ENCODE data around the gene CNN2.

The CNN2 gene

GRCh38 chr19:1049800-1050199, 23.4 kb downstream of the CNN2 start:
- no peak for TF ChIP-seq GATA1 (IDR thresholded peaks at IDR 0.05; ENCODE audit: low read depth, low read length)
- no peak for TF ChIP-seq POLR2A (IDR thresholded peaks at IDR 0.05; ENCODE audit: low read length)
- no peak for DNase-seq

- DNase-seq, result no peak
- TF ChIP-seq GATA1 (IDR thresholded peaks at IDR 0.05; ENCODE audit: low read depth, low read length), result no peak
- no peak for TF ChIP-seq POLR2A (IDR thresholded peaks at IDR 0.05; ENCODE audit: low read length)
Measured at GRCh38 chr19:1050989-1051788, 24.8 kb downstream of the CNN2 start.

- TF ChIP-seq GATA1 (IDR thresholded peaks at IDR 0.05; ENCODE audit: low read depth, low read length), result no peak
- no peak for TF ChIP-seq POLR2A (IDR thresholded peaks at IDR 0.05; ENCODE audit: low read length)
- no peak for DNase-seq
Measured at GRCh38 chr19:1051791-1052190, 25.4 kb downstream of the CNN2 start.

GRCh38 chr19:1052349-1052975, 26.1 kb downstream of the CNN2 start:
- no peak for DNase-seq
- no peak for TF ChIP-seq GATA1 (IDR thresholded peaks at IDR 0.05; ENCODE audit: low read depth, low read length)
- TF ChIP-seq POLR2A (IDR thresholded peaks at IDR 0.05; ENCODE audit: low read length), result no peak

- TF ChIP-seq POLR2A (IDR thresholded peaks at IDR 0.05; ENCODE audit: low read length) (no peak), GATA1 (IDR thresholded peaks at IDR 0.05; ENCODE audit: low read depth, low read length) (no peak)
Measured at GRCh38 chr19:1053176-1054101, 27.0 kb downstream of the CNN2 start.

GRCh38 chr19:1054102-1055027, 28.0 kb downstream of the CNN2 start:
- TF ChIP-seq POLR2A (IDR thresholded peaks at IDR 0.05; ENCODE audit: low read length), result no peak
- no peak for TF ChIP-seq GATA1 (IDR thresholded peaks at IDR 0.05; ENCODE audit: low read depth, low read length)

More at GRCh38 chr19:1053176-1054101, 27.0 kb downstream of the CNN2 start:
- DNase-seq, result no peak

GRCh38 chr19:1055028-1055425, 28.6 kb downstream of the CNN2 start:
- no peak for DNase-seq

More at GRCh38 chr19:1054102-1055027, 28.0 kb downstream of the CNN2 start:
- DNase-seq, result no peak

GRCh38 chr19:1055886-1056620, 29.6 kb downstream of the CNN2 start:
- no peak for DNase-seq
- TF ChIP-seq POLR2A (IDR thresholded peaks at IDR 0.05; ENCODE audit: low read length), result no peak
- TF ChIP-seq GATA1 (IDR thresholded peaks at IDR 0.05; ENCODE audit: low read depth, low read length), result no peak

More at GRCh38 chr19:1055028-1055425, 28.6 kb downstream of the CNN2 start:
- TF ChIP-seq POLR2A (IDR thresholded peaks at IDR 0.05; ENCODE audit: low read length), result no peak
- TF ChIP-seq GATA1 (IDR thresholded peaks at IDR 0.05; ENCODE audit: low read depth, low read length), result no peak

GRCh38 chr19:1057176-1057855, 30.9 kb downstream of the CNN2 start:
- TF ChIP-seq POLR2A (IDR thresholded peaks at IDR 0.05; ENCODE audit: low read length) (no peak), GATA1 (IDR thresholded peaks at IDR 0.05; ENCODE audit: low read depth, low read length) (no peak)
- DNase-seq, result no peak

GRCh38 chr19:1058112-1058511, 31.7 kb downstream of the CNN2 start:
- no peak for DNase-seq
- no peak for TF ChIP-seq GATA1 (IDR thresholded peaks at IDR 0.05; ENCODE audit: low read depth, low read length)
- no peak for TF ChIP-seq POLR2A (IDR thresholded peaks at IDR 0.05; ENCODE audit: low read length)

GRCh38 chr19:1060689-1061088, 34.3 kb downstream of the CNN2 start:
- DNase-seq, result no peak
- no peak for TF ChIP-seq POLR2A (IDR thresholded peaks at IDR 0.05; ENCODE audit: low read length)
- TF ChIP-seq GATA1 (IDR thresholded peaks at IDR 0.05; ENCODE audit: low read depth, low read length), result no peak

- no peak for DNase-seq
- TF ChIP-seq POLR2A (IDR thresholded peaks at IDR 0.05; ENCODE audit: low read length), result no peak
- TF ChIP-seq GATA1 (IDR thresholded peaks at IDR 0.05; ENCODE audit: low read depth, low read length), result no peak
Measured at GRCh38 chr19:1061987-1062386, 35.6 kb downstream of the CNN2 start.
